HepG2 (cell line): ENCODE measurements around the gene CPLX3. TPM values are rescaled to one million over a fixed set of nuclear protein-coding genes. Genes with fewer than 3 reads are reported as not detected.
A peak's percentile ranks its signal among the peaks of the same experiment; 100 is the strongest.

Source experiments
- ATAC-seq: fragments of 200-7000 bp; cut with Tn5 transposase; 3 replicates; pipeline ENCODE4 v1.9.1; 2020; ENCODE audit warnings: mild to moderate bottlenecking, moderate library complexity
- BruUV-seq: library from RNA; stranded (reverse); fragments of 400-500 nt; replicated peaks from 2 replicates; lab custom pipeline; 2021; lab: Mats Ljungman, UMichigan
- CTCF ChIA-PET: fragments of 300-600 bp; formaldehyde crosslinking; extraction: SDS; loops from one replicate; lab custom pipeline; 2021; ENCODE audit warnings: low total read pairs, inconsistent platforms, low intra/inter-chr PET ratio; lab: Yijun Ruan, JAX
- POLR2A ChIA-PET: fragments of 350-600 bp; sonication (Branson Sonifier 250); formaldehyde crosslinking; loops from one replicate; lab custom pipeline; 2020; ENCODE audit warnings: antibody characterized with exemption, inconsistent platforms; lab: Yijun Ruan, JAX
- DNase-seq: peaks from one replicate; pipeline ENCODE4 v3.0.0-alpha.2; 2015; ENCODE audit warnings: low spot score
- FAIRE-seq: peaks from 3 replicates; lab custom pipeline; 2011; peaks lifted over from hg19 to GRCh38; lab: Jason Lieb, UNC
- H2AFZ ChIP-seq: one replicate; pipeline ENCODE4 v1.6.1; 2011; ENCODE audit warnings: low read length, inconsistent platforms
- H3K27ac ChIP-seq: fragments of 300-600 bp; 3 replicates; pipeline ENCODE4 v1.8.0; 2011; ENCODE audit warnings: mixed run types, mild to moderate bottlenecking, mixed read lengths, low read length, inconsistent platforms; ENCODE audit not compliant: insufficient read depth; ENCODE audit errors: extremely low read length
- H3K27me3 ChIP-seq, 2 experiments: fragments of 200-600 bp in 1 of 2; 2 replicates in 1 of 2; 3 replicates in 1 of 2; pipeline versions ENCODE4 v1.6.0 to v1.8.0; 2011; ENCODE audit warnings: low read length in 2 of 2, mild to moderate bottlenecking in 2 of 2, moderate library complexity in 2 of 2, inconsistent platforms in 1 of 2; ENCODE audit not compliant: insufficient read depth in 2 of 2, control insufficient read depth in 1 of 2
- H3K36me3 ChIP-seq, 2 experiments: fragments of 200-600 bp in 1 of 2; replicated peaks in 1 of 2; 2 replicates in 1 of 2; 3 replicates in 1 of 2; pipeline versions ENCODE4 v1.5.1 to v1.8.0; 2011; ENCODE audit warnings: low read length in 2 of 2, inconsistent platforms in 1 of 2; ENCODE audit not compliant: insufficient read depth in 2 of 2, control insufficient read depth in 1 of 2
- H3K4me1 ChIP-seq: 2 replicates; pipeline ENCODE4 v1.5.1; 2012; ENCODE audit warnings: low read length, inconsistent platforms; ENCODE audit not compliant: insufficient read depth
- H3K4me2 ChIP-seq: 2 replicates; pipeline ENCODE4 v1.6.0; 2011; ENCODE audit warnings: low read depth, low read length, inconsistent platforms
- H3K4me3 ChIP-seq, 3 experiments: fragments of 200-600 bp in 1 of 3; sonication (generic), shearing (Covaris generic) in 1 of 3; replicated peaks in 1 of 3; 2 replicates each; pipeline ENCODE4 v1.5.1; 2011 to 2016; ENCODE audit warnings: low read length in 3 of 3, inconsistent platforms in 2 of 3, low read depth in 2 of 3, mild to moderate bottlenecking in 2 of 3, control low read depth in 1 of 3, mixed read lengths in 1 of 3; ENCODE audit not compliant: insufficient read depth in 1 of 3
- H3K79me2 ChIP-seq: one replicate; pipeline ENCODE4 v1.6.1; 2011; ENCODE audit warnings: low read length, inconsistent platforms; ENCODE audit not compliant: insufficient read depth
- H3K9ac ChIP-seq: 2 replicates; pipeline ENCODE4 v1.6.0; 2011; ENCODE audit warnings: mild to moderate bottlenecking, low read depth, low read length, inconsistent platforms; ENCODE audit not compliant: insufficient read depth
- H3K9me3 ChIP-seq: 2 replicates; pipeline ENCODE4 v1.5.1; 2012; ENCODE audit warnings: mild to moderate bottlenecking, low read length
- H4K20me1 ChIP-seq: 2 replicates; pipeline ENCODE4 v1.6.0; 2011; ENCODE audit warnings: inconsistent platforms, mild to moderate bottlenecking, low read length, moderate library complexity; ENCODE audit not compliant: insufficient read depth
- HIC2 ChIP-seq: sonication (generic); formaldehyde crosslinking; IDR thresholded peaks from 2 replicates; pipeline ENCODE4 v1.9.0; 2022; ENCODE audit warnings: low read depth, missing genetic modification reagents
- ISX ChIP-seq: sonication (generic); formaldehyde crosslinking; conservative IDR thresholded peaks from 2 replicates; pipeline ENCODE4 v1.5.0; 2020; ENCODE audit warnings: missing genetic modification reagents
- MEF2D ChIP-seq: sonication (generic); formaldehyde crosslinking; IDR thresholded peaks from 2 replicates; pipeline ENCODE4 v1.5.1; 2020; ENCODE audit warnings: mild to moderate bottlenecking, missing genetic modification reagents
- NFYC ChIP-seq: IDR thresholded peaks from 2 replicates; pipeline ENCODE4 v1.6.1; 2016; ENCODE audit warnings: missing genetic modification reagents, missing compliant biosample characterization
- PRDM10 ChIP-seq: sonication (generic); formaldehyde crosslinking; IDR thresholded peaks from 2 replicates; pipeline ENCODE4 v1.4.0; 2020; ENCODE audit warnings: low read depth, missing genetic modification reagents
- SNAPC5 ChIP-seq: sonication (generic); formaldehyde crosslinking; IDR thresholded peaks from 2 replicates; pipeline ENCODE4 v1.8.1; 2023; ENCODE audit warnings: mild to moderate bottlenecking, missing genetic modification reagents, borderline replicate concordance
- ZNF704 ChIP-seq: sonication (generic); formaldehyde crosslinking; IDR thresholded peaks from 2 replicates; pipeline ENCODE4 v1.8.1; 2023; ENCODE audit warnings: mild to moderate bottlenecking, inconsistent platforms, moderate library complexity, missing genetic modification reagents, borderline replicate concordance
- ZNF768 ChIP-seq: sonication (generic); formaldehyde crosslinking; IDR thresholded peaks from 2 replicates; pipeline ENCODE4 v1.4.0; 2020; ENCODE audit warnings: missing genetic modification reagents
- WGBS: methylation state at CpG from one replicate; pipeline ENCODE4 v1.1.6; 2017; ENCODE audit warnings: low lambda C conversion rate; 5-methylcytosine and 5-hydroxymethylcytosine counted together
- in situ Hi-C: cut with HindIII; loops from 2 replicates; pipeline ENCODE4 v1.10.0; 2017; ENCODE audit warnings: low pct_unique_long_range_greater_than_20kb; ENCODE audit not compliant: extremely low pct_ligation_motif_present
- intact Hi-C: fragments of 100-400 bp; cut with micrococcal nuclease; formaldehyde crosslinking; loops from one replicate; pipeline ENCODE4 v1.10.0; 2022; ENCODE audit not compliant: unreplicated experiment
- polyA plus RNA-seq, 8 experiments: library from polyadenylated mRNA; depleted of rRNA in 3 of 8; stranded (reverse) in 7 of 8; unstranded in 1 of 8; fragments of >200 nt; fragmentation: Illumina TruSeq in 4 of 8; extraction: Trizol in 4 of 8; gene quantifications; 2 replicates each; pipeline versions ENCODE4 v1.2.1 to v1.2.3, GENCODE V29; 2011 to 2016; ENCODE audit warnings: low read depth in 4 of 8, missing spikeins in 1 of 8, mixed read lengths in 1 of 8; ENCODE audit not compliant: insufficient read depth in 1 of 8
- total RNA-seq, 5 experiments: library from RNA; depleted of rRNA; stranded (reverse); fragments of >200 nt; fragmentation: Illumina TruSeq; extraction: Trizol; gene quantifications; 2 replicates each; pipeline ENCODE4 v1.2.3, GENCODE V29; 2016; ENCODE audit warnings: low read depth in 1 of 5

CPLX3 gene
- total and polyA plus RNA-seq, 2 of the 13 experiments (the other 11 are each of a cell fraction or from before 2014, with no cell fraction given) = not detected

- H4K20me1 ChIP-seq = peaks cover 31% of the 10 kb centered on the region
- FAIRE-seq = no peak
- TF ChIP-seq ZNF704 = no peak
- peak; percentile 49; the same call in 1 of the 2 replicates for TF ChIP-seq ZNF768 (CRISPR knock-in tag)
- no peak for TF ChIP-seq MEF2D
- TF ChIP-seq NFYC = no peak
- no peak for TF ChIP-seq SNAPC5 (CRISPR knock-in tag)
- no peak for TF ChIP-seq ISX
- TF ChIP-seq PRDM10 (CRISPR knock-in tag) = no peak
- no peak for TF ChIP-seq HIC2 (CRISPR knock-in tag)
- TF ChIP-seq, all 625 proteins: peak for 1
- ChIA-PET POLR2A (interaction anchor here (1.1 to 1.4 kb wide), 2 partner anchors 11 to 13 kb away, joined by 3 to 7 read pairs; no protein-coding TSS in a partner anchor), CTCF (interaction anchor here (1.3 to 1.6 kb wide), 2 partner anchors 14 to 17 kb away, joined by 3 to 5 read pairs; no protein-coding TSS in a partner anchor)
- no peak for DNase-seq
- peaks cover 61% of the 10 kb centered on the region for H3K79me2 ChIP-seq
- H3K27me3 ChIP-seq = no peaks in the 10 kb centered on the region
- peaks cover 7 to 28% of the 10 kb centered on the region in 2 experiments; a peak in 4 of 5 replicates for H3K36me3 ChIP-seq
- WGBS = 95% methylated on average over 6 of the region's 7 CpGs
- no peak overlapping the region for H3K9ac ChIP-seq
- H3K4me2 ChIP-seq = no peak overlapping the region
- intact Hi-C loops = no loop called here
- no peak overlapping the region for H3K27ac ChIP-seq
- no peaks in the 10 kb centered on the region for H3K9me3 ChIP-seq
- no peak overlapping the region for H3K4me3 ChIP-seq
- H3K4me1 ChIP-seq = peaks cover 47% of the 10 kb centered on the region
- in situ Hi-C loops = loop anchor here (10.0 kb wide), 1 partner anchor 243 kb away; the partner anchor contains the start of gene ARID3B
- no TSS peak for BruUV-seq
- ATAC-seq = no peak
- no peak overlapping the region for H2AFZ ChIP-seq
Observed at GRCh38 chr15:74788042-74788682, 38.3 kb upstream of the CPLX3 start.
